Uterus (tissue), 2 donors: ENCODE data around the gene CAVIN2.

Experiments
- POLR2A ChIP-seq, 2 donors: fragments of 450-650 bp; IDR thresholded peaks; one replicate each; pipeline ENCODE4 v1.6.1; 2016; ENCODE audit warnings: antibody characterized with exemption in 2 of 2, mild to moderate bottlenecking in 1 of 2, moderate library complexity in 1 of 2
- TF ChIP-seq, protein P1 (sequence below), 4 experiments: fragments of 200-600 bp in 2 of 4; fragments of 450-650 bp in 2 of 4; sonication (generic) in 2 of 4; IDR thresholded peaks; one replicate each; pipeline ENCODE4 v1.5.1; 2016 to 2019; ENCODE audit warnings: antibody characterized with exemption in 4 of 4, mild to moderate bottlenecking in 2 of 4, moderate library complexity in 1 of 4

DNA sequence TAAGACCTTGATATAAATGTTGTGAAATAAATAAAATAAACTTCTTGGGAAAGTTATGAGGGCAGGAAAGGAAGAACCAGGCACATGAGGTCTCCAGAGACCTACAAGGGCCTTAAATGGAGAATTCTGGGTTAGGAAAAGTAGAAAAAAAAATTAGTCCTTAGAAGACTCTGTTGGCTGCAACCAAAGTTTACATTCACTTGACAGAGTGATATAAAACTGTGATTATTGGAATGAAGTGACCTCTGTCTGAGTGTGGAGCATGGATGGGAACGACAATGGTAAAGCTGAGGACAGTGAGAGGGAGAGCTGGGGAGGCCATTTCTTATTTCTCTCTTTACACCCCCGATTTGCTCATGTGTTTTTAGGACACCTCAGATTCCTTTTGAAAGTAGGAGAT is 29.0 kb upstream of the CAVIN2 start:
- TF ChIP-seq POLR2A (IDR thresholded peaks at IDR 0.05) = no peak
- TF ChIP-seq, protein P1, sequence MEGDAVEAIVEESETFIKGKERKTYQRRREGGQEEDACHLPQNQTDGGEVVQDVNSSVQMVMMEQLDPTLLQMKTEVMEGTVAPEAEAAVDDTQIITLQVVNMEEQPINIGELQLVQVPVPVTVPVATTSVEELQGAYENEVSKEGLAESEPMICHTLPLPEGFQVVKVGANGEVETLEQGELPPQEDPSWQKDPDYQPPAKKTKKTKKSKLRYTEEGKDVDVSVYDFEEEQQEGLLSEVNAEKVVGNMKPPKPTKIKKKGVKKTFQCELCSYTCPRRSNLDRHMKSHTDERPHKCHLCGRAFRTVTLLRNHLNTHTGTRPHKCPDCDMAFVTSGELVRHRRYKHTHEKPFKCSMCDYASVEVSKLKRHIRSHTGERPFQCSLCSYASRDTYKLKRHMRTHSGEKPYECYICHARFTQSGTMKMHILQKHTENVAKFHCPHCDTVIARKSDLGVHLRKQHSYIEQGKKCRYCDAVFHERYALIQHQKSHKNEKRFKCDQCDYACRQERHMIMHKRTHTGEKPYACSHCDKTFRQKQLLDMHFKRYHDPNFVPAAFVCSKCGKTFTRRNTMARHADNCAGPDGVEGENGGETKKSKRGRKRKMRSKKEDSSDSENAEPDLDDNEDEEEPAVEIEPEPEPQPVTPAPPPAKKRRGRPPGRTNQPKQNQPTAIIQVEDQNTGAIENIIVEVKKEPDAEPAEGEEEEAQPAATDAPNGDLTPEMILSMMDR (IDR thresholded peaks at IDR 0.05) = no peak
